Measurements from ENCODE around the gene SMTNL2.
"Not testable (repeated sequence)": the region's sequence is repeated elsewhere in the genome, so short reads cannot be mapped to it uniquely, and the experiment has no call there.

SMTNL2 gene

DNA sequence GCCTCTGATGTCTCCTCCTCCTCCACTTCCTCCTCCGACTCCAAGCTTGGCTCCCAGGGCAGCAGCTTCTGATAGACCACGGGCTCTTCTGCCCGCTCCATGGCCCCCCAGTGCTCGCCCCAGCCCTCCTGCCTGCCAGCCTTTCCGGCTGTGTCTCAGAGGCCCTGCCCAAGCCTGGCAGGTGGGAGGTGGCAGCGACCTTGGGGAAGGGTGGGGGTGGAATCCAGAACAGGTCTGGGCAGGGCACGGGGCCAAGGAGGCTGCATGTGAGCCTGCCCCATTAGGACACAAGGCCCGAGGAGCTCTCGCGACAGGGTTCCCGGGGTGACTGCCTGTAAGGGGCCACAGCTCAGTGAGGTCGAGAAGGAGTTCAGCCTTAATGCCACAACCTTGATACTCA lies 23.9 kb upstream of the SMTNL2 start, which contains the start of gene GGT6:
Gene GGT6 (minus strand): TSS at position 157 of the 400 bp plus-strand sequence. CDS start 56 bp downstream, at position 101.
- DNase-seq (ENCODE audit: low spot score), result no peak

DNA sequence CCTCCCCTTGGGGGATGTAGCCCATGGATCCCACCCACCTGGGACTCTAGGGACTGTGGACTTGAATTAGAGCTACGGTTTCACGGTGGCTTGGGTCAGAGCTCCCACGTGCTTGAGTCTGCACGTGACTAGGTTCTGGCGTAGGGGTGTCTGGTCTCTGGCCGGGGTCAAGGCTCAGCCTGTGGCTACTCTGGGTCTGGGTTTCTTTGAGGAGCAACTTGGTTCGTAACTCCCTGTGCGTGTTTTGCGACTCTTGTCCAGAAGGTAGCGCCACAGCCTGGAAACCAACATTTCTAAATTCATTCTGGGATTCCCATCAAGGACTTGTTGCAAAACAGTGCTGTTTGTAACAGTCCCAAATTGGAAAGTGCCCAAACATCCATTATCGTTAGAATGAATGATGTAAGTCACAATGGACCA lies 23.5 kb upstream of the SMTNL2 start:
- no peak for DNase-seq (ENCODE audit: low spot score)

DNA sequence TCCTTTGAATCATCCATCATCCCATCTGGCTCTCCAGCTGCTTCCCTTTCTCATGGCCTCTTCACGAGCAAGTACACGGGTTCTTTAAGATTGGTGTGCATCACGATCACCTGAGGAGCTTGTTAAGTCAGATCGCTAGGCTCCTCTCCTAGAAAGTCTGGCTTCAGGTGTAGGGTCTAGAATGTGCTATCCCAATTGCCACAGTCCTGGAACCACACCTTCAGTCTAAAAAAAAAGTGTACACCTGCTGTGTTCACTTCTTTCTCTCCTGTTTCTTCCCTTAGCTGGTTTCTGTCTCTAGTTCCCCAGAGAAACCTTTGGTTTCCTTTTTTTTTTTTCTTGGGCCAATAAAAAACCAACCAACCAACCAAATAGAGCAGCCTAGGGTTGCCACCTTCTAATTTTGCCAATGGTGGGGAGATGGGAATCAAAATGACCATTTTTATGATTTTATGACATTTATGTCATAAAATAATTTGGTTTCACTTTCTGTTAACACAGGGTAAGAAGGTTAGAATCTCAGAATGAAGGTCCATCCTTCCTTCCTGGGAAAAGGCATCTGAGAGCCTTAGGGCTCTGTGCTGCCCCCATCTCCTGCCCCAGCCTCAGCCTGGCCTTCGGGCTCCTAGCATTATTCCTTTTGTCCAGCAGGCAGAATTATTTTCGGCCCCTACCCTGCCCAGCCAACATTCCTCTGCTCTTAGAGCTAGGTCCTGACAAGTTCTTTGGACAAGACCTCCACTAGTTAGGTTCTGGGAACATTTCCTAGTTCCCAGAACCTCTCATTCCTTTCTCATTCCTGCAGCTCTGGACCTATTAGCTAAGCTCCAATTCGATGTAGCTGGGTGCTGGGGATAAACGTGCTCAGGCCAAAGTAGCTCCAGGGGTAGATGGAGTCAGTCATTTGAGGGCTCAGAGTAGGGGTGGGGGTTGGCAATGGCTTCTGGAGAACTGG lies 22.0 kb upstream of the SMTNL2 start:
- no peak for DNase-seq (ENCODE audit: low spot score)

DNA sequence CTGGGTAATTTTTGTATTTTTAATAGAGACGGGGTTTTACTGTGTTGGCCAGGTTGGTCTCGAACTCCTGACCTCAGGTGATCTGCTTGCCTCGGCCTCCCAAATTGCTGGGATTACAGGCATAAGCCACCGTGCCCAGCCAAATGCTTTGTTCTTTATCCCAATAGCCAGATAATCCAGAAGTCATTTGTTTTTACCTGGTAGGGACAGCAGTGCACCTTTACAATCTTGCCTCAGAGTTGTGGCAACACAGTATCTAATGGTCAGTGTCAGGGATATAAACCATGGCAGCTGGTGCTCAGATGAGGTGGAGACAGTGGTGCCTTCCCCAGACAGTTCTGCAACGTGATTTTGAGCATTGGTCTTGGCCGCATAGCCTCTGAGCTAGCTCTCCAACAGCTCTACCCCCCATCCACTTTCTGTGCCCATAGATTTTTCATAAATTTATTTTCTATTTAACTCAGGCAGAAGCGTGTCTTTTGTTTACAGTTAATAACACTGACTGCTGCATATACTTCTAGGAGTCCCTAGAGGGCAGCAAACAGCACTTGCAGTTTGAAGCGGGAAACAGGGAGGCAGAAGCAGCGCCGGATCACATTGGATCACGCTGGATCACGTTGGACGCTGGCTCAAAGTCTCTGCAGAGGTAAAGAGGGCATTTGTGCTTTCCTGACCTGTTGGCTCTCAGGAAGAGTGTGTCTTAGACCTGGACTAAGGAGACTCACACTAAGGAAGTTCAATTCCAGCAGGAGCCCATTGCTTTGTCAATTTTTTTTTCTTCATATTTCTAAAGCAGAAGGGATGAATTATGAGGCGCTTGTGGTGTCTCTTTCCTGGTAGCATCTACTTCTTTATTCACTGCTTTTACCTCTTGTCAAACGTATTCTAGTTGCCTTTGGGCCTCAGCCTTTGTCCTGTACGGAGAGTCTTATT lies 18.9 kb upstream of the SMTNL2 start:
- peak; percentile 67 for DNase-seq (ENCODE audit: low spot score)

DNA sequence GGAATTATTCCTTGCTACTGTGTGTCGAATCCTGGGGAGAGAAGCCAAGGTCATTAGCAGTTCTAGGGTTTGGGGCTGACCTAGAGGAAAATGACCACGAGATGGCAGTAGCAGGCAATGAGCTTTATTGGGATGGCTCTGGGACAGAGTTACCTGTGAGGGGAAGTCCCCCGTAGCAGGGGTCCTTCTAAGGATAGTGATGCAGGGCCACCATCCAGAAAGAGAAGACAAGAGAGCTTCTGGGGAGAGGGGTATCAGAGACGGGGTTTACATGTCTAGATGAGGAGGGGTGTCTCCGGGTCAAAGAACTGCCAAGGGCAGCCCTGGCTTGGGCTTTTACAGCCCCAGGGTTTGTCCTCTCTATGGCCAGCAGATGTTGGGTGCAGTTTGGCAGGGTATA lies 17.5 kb upstream of the SMTNL2 start:
- DNase-seq (ENCODE audit: low spot score), result peak; percentile 68

DNA sequence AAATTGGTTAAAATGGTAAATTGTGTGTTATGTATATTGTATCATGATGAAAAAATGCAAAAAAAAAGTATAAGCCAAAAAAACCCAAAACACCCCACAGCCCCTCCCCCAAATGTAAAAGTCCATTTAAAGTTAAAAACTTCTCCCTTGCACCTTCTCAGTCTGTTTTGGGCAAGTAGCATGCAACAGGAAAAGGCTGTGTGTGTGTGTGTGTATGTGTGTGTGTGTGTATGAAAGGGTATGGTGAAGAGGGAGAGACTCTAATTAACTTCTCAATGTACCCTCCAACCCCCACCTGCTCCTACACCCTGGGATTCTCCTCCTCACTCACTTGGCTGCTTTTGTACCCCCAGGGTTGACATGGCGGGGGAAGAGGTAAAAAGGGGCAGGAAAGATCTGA lies 14.7 kb upstream of the SMTNL2 start:
- no peak for DNase-seq (ENCODE audit: low spot score)

DNA sequence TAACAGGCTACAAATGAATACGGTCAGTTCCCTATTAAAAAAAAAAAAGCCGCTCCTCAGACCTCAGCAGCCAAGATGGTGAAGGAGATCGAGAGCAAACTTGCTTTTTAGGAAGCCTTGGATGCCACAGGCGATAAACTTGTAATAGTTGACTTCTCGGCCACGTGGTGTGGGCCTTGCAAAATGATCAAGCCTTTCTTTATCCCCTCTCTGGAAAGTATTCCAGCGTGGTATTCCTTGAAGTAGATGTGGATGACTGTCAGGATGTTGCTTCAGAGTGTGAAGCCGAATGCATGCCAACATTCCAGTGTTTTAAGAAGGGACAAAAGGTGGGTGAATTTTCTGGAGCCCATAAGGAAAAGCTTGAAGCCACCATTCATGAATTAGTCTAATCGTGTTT lies 12.2 kb upstream of the SMTNL2 start:
- DNase-seq (ENCODE audit: low spot score), result no peak

DNA sequence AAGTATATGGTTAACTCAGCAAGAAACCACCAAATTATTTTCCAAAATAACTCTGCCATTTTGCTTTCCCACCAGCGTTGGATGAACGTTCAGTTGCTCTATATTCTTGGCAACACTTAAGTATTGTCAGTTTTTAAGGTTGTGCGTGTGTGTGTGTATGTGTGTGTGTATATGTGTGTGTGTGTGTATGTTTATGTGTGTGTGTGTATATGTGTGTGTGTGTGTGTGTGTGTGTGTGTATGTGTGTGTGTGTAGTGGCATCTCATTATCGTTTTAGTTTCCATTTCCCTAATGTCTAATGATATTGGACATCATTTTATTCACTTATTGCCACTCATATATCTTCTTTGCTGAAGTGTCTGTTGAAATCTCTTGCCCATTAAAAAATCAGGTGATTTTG lies 11.2 kb upstream of the SMTNL2 start:
- no peak for DNase-seq (ENCODE audit: low spot score)

DNA sequence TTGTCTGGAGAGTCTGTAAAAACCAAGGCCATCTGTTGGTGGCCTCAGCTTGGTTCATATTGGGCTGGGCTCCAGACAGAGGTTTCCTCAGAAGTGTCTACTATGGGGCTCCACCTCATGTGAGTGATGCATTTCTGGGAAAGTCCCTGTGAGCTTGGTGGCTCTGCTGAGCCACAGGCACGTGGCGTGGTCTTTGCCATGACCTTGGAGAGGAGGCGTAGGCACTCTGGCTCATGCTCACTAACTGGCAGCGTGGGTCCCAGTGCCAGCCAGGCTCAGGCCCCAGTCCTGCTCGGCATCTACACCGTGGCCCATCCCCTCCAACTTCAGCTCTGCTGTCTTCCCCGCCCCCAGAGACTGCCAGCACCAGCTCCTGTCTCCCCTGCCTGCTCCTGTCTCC lies 10.7 kb upstream of the SMTNL2 start:
- DNase-seq (ENCODE audit: low spot score), result no peak

DNA sequence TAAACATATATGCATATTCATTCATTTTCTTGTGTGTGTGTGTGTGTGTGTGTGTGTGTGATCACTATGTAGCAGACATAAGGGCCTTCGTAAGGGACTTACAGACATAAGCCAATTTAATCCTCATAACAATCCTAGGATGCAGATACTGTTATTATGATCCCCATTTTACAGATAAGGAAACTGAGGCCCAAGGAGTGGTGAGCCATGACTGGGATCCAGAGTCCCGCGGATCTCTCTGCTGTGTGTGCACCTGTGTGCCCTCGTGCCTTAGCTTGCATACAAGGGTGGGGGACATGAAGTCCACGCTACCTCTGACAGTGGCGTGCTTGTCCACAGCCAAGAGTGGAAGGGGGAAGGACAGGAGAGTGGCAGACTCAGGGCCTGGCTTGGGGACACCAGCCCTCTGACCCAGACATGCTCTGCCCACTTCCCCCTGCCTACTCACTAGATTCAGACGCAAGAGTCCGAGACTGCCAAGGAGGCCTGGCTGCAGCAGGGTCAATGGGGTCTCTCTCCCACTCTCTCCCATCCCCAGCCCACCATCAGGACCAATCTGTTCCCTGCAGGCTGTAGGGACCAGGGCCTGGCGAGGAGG lies 9.8 kb upstream of the SMTNL2 start:
- no peak for DNase-seq (ENCODE audit: low spot score)

DNA sequence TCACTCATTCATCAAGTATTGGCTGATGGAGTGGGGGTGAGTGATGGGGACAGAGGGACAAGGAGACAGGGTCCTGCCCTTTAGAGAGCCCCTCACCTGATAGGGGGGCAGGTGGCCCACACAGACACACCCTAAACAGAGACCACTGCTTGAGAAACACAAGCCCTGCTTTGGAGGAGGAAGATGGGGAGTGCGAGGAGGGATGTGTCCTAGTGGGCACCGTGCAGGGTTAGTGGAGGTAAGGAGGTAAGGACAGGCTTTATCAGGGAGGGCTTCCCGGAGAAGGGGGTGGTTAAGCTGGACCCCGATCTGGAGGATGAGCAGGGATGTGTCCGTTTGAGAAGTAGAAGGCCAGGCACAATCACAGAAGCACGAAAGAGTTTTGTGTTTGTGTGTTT lies 8.2 kb upstream of the SMTNL2 start:
- no peak for DNase-seq (ENCODE audit: low spot score)

DNA sequence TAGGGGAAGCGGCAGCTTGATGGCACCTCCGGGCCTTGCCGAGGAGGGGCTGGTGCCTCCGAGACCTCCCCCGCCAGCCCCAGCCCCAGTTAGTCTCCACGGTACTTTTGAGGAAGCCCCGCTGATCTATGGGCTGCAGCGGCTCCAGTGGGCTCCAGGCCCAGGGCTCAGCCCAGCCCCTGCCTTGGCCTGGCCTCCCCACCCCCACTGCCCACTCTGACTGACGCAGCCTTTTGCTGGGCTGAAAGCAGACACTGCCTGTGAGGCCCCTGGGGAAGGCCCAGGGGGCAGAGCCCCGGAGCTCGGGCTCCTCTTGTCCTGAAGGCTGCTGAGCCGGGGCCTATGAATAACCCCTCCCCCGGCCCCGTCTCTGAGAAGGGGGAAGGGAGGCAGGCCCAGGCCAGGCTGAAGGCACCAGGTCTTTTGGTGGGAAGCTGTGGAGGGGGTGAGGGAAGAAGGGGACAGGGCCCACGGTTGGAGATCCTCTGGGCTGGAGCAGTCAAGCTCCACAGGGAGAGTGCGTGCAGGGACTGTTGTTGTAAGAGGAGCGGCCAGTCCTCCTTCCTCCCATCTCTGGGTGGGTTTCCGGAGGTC lies 7.5 kb upstream of the SMTNL2 start:
- peak; percentile 69 for DNase-seq (ENCODE audit: low spot score)

DNA sequence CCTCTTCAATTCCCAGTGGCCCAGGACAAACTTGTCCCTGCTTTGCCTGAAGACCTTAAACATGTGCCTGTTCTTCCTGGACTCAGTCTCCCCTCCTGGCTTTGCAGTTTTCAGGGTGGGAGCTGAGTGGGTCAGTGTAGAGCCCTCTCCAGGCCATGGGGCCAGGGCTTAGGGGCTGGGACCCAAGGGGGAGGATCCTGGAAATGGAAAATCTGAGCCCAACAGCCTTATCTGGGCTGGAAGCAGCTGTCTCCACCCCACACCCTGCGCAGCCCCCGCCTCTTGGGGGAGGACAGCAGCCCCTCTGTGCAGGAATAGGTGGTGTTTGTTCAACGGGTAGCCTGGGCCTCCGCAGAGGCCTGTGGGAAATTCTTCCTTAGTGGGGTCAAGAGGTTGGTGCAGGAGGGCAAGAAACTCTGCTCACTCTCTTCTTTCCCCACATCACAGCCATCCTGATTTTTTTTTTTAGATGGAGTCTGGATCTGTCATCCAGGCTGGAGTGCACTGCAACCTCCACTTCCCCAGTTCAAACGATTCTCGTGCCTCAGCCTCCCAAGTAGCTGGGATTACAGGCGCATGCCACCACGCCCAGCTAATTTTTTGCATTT lies 6.8 kb upstream of the SMTNL2 start:
- DNase-seq (ENCODE audit: low spot score), result no peak

DNA sequence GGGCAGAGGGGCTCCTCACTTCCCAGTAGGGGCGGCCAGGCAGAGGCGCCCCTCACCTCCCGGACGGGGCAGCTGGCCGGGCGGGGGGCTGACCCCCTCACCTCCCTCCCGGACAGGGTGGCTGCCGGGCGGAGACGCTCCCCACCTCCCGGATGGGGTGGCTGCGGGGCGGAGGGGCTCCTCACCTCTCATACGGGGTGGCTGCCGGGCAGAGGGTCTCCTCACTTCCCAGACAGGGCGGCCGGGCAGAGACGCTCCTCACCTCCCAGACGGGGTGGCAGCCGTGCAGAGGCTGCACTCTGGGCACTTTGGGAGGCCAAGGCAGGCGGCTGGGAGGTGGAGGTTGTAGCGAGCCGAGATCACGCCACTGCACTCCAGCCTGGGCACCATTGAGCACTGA lies 6.0 kb upstream of the SMTNL2 start:
- DNase-seq (ENCODE audit: low spot score), result not testable (repeated sequence)

DNA sequence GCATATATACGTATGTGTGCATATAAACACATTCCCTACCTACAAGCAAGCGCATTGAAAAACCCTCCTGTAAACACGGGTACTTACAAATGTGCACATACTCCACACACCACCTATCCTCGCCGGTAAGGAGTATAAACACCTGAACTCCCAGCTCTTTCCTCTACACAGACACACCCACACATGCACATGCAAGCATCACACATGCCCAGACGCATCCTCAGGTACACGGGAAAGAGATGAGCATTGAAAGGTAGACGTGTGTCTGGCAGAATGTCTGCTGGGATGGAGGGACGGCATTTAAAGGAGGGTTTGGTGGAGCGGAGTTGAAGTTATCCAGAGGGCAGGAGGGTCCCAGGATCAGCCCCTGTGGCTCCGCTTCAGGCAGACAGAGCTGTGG lies 4.7 kb upstream of the SMTNL2 start:
- no peak for DNase-seq (ENCODE audit: low spot score)

DNA sequence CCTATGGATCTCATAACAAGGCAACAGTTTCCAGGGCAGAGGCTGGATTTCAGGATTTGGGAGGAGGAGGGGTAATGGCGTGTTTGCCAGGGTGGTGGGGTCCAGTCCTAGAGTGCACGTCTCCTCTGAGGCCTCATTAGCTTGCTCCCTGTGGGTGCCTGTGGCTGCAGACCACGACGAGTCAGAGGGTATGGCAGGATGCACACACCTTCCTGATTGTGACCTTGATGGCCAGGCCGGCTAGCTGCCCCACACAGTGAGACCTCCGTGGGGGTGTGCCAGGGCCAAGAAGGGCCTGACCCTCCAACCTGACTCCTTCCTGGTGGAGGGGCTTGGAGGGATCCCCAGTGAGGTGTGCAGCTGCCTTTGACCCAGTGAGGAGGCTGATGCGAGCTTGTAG lies 4.0 kb upstream of the SMTNL2 start:
- DNase-seq (ENCODE audit: low spot score), result no peak

DNA sequence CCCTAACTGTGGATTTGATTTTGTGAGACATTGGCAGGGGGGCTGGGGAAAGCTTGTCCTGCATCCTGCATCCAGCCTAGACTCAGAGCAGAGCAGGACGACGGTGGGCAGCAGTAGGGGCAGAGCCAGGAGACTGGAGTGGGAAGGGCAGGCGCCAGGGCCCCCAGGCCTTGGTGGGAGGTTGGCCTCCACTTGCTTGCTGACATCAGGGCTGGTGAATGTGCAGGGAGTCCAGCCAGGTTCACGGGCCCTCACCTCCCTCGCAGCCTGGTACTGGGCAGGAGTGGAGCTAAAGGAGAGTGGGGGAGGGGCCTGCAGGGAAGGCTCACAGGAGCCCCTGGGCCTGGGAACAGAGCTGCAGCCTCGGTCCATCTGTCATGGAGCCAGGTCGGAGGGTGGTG lies 2.2 kb upstream of the SMTNL2 start:
- DNase-seq (ENCODE audit: low spot score), result peak; percentile 57

DNA sequence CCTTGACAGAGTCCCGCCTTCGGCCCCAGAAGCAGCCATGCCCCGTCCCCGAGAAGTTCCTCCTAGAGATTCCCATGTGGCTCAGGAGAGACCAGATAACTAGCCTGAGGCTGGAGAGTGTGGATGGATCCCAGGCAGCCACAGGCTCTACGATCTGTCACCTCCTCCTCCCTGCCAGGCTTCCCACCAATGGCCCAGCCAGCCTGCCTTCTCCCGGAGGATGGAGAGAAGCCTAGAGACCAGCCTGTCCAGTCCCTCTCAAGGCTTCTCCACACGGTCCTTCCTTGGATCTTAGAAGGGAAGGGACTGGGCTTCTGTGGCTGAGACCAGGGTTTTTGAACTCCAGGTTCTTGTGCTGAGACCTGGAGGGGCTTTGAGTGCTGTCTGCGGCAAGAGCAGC lies 1.6 kb upstream of the SMTNL2 start:
- DNase-seq (ENCODE audit: low spot score), result no peak

DNA sequence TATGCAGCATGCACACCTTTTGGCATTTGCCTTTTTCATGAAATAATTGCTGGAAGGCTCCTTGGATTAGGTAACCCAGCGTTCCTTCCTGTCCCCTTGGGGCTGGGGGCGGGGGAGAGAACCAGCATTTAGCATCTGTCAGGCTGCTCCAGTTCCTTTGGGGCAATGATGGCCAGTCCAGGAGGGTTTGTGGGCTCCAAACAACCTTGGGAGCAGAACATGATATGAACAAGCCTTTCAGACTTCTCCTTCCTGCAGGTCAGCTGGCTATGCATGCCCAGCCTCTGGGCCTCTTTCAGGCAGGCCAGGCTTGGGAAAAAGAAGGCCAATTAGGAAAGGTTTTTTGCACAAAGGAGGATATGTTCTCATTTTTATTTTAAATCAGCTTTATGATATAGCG lies 1.1 kb upstream of the SMTNL2 start:
- no peak for DNase-seq (ENCODE audit: low spot score)

DNA sequence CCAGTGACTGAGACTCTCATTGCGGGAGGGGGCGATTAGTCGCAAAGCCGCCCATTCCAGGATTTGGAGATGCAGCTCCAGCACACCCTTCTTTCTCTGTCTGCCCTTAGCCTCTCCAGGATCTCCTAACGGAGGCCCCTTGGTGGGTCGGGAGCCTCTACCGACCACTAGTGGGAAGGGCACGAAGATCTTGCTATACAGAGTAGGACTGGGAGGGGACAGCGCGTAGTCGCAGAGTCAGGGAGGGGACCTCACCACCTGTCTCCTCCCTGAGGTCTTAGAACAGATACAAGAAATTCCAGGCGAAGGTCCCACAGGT lies 588 bp upstream of the SMTNL2 start:
- DNase-seq (ENCODE audit: low spot score), result no peak

DNA sequence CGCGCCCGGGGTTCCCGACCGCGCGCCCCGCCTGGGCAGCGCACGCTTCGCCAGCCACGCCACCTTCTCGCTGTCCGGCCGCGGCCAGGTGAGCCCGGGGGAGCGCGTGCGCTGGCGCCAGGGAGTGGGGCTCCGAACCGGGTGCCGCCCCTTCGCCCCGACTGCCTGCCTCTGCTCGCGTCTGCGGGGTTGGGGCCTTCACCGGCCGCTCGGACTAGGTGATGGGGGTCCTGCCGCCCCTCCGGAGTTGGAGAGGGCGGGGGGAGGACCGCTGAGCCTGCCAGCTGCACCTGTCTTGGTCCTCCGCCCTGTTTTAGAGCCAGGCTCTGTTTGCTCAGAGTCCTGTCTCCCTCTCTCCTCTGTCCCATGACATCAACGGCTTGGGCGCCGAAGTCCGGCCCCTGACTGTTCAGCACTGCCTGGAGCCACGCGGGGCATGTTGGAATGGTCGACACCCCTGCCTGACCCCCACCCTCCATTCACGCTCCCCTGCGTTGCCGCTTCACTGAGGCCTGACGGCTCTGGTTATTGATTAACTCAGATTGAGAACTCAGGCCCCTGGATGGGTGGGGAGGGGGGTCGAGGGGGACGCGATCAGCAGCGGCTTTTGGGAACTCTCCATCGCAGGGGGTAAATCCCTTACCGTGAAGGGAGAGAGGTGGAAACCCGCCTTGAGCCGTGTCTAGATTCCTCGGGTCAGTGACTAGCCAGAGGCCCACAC lies 748 bp downstream of the SMTNL2 start:
- DNase-seq (ENCODE audit: low spot score), result no peak

Measured in left forelimb (tissue), 1 donor.